ENCODE results near the gene SMIM12.

Gene SMIM12

GRCh38 chr1:34899906-34900305 is 40.4 kb upstream of the SMIM12 start:
- H3K4me3 ChIP-seq (ENCODE audit: low read depth in 1 of 5, low read length in 5 of 5), result no peak overlapping the region
- H3K36me3 ChIP-seq (ENCODE audit: control insufficient read depth in 5 of 5, insufficient read depth in 5 of 5, low read length in 5 of 5), result no peaks in the 10 kb centered on the region
- H3K27ac ChIP-seq (ENCODE audit: low read depth, low read length), result no peak overlapping the region
- peaks cover 0 to 24% (median 9%) of the 10 kb centered on the region in 5 donors for H3K27me3 ChIP-seq (ENCODE audit: control insufficient read depth in 5 of 5, insufficient read depth in 4 of 5, low read length in 5 of 5)
- H3K4me1 ChIP-seq (ENCODE audit: control insufficient read depth in 5 of 5, insufficient read depth in 5 of 5, low read length in 5 of 5), result peaks cover 0 to 6% (median 0%) of the 10 kb centered on the region in 5 donors
- H3K9me3 ChIP-seq (ENCODE audit: control insufficient read depth in 5 of 5, low read length in 5 of 5), result no peaks in the 10 kb centered on the region
- H3K9ac ChIP-seq (ENCODE audit: low read length in 5 of 5), result no peak overlapping the region

DNA sequence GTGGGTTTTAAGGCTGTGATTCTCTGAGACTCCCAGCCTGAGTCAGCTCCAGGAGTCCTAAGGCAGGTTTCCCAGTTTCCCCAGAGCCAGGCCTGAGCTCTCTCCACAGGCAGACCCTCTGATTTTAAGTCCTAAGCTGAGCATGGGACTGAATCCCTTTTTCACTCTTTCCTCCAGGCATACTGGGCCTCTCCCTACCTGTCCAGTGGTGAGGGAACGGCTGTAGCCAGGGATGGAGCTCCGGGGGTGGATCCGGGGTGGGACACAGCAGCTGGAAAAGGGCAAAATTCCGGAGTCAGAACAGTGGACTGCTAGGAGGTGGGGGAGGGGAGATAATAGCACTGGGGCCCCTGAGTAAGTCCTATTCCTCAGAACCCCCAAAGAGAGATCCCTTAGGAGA is 39.9 kb upstream of the SMIM12 start:
- no peak overlapping the region for H3K9ac ChIP-seq (ENCODE audit: low read length in 5 of 5)
- no peaks in the 10 kb centered on the region for H3K36me3 ChIP-seq (ENCODE audit: control insufficient read depth in 5 of 5, insufficient read depth in 5 of 5, low read length in 5 of 5)
- H3K9me3 ChIP-seq (ENCODE audit: control insufficient read depth in 5 of 5, low read length in 5 of 5), result no peaks in the 10 kb centered on the region
- peaks cover 0 to 24% (median 9%) of the 10 kb centered on the region in 5 donors for H3K27me3 ChIP-seq (ENCODE audit: control insufficient read depth in 5 of 5, insufficient read depth in 4 of 5, low read length in 5 of 5)
- H3K27ac ChIP-seq (ENCODE audit: low read depth, low read length), result no peak overlapping the region
- H3K4me3 ChIP-seq (ENCODE audit: low read depth in 1 of 5, low read length in 5 of 5), result no peak overlapping the region
- H3K4me1 ChIP-seq (ENCODE audit: control insufficient read depth in 5 of 5, insufficient read depth in 5 of 5, low read length in 5 of 5), result peaks cover 0 to 6% (median 0%) of the 10 kb centered on the region in 5 donors

GRCh38 chr1:34898330-34898761 is 38.8 kb upstream of the SMIM12 start:
- H3K36me3 ChIP-seq (ENCODE audit: control insufficient read depth in 5 of 5, insufficient read depth in 5 of 5, low read length in 5 of 5), result no peaks in the 10 kb centered on the region
- H3K27ac ChIP-seq (ENCODE audit: low read depth, low read length), result no peak overlapping the region
- H3K9ac ChIP-seq (ENCODE audit: low read length in 5 of 5), result no peak overlapping the region
- H3K4me3 ChIP-seq (ENCODE audit: low read depth in 1 of 5, low read length in 5 of 5), result no peak overlapping the region
- peaks cover 0 to 20% (median 9%) of the 10 kb centered on the region in 5 donors for H3K27me3 ChIP-seq (ENCODE audit: control insufficient read depth in 5 of 5, insufficient read depth in 4 of 5, low read length in 5 of 5)
- peaks cover 0 to 6% (median 0%) of the 10 kb centered on the region in 5 donors for H3K4me1 ChIP-seq (ENCODE audit: control insufficient read depth in 5 of 5, insufficient read depth in 5 of 5, low read length in 5 of 5)
- H3K9me3 ChIP-seq (ENCODE audit: control insufficient read depth in 5 of 5, low read length in 5 of 5), result no peaks in the 10 kb centered on the region

GRCh38 chr1:34896612-34897011 is 37.1 kb upstream of the SMIM12 start:
- H3K27me3 ChIP-seq (ENCODE audit: control insufficient read depth in 5 of 5, insufficient read depth in 4 of 5, low read length in 5 of 5), result peaks cover 0 to 8% (median 2%) of the 10 kb centered on the region in 5 donors
- no peak overlapping the region for H3K4me3 ChIP-seq (ENCODE audit: low read depth in 1 of 5, low read length in 5 of 5)
- H3K4me1 ChIP-seq (ENCODE audit: control insufficient read depth in 5 of 5, insufficient read depth in 5 of 5, low read length in 5 of 5), result peaks cover 0 to 6% (median 0%) of the 10 kb centered on the region in 5 donors
- no peak overlapping the region for H3K9ac ChIP-seq (ENCODE audit: low read length in 5 of 5)
- H3K27ac ChIP-seq (ENCODE audit: low read depth, low read length), result no peak overlapping the region
- peaks cover 0 to 11% (median 2%) of the 10 kb centered on the region in 5 donors for H3K9me3 ChIP-seq (ENCODE audit: control insufficient read depth in 5 of 5, low read length in 5 of 5)
- no peaks in the 10 kb centered on the region for H3K36me3 ChIP-seq (ENCODE audit: control insufficient read depth in 5 of 5, insufficient read depth in 5 of 5, low read length in 5 of 5)

DNA sequence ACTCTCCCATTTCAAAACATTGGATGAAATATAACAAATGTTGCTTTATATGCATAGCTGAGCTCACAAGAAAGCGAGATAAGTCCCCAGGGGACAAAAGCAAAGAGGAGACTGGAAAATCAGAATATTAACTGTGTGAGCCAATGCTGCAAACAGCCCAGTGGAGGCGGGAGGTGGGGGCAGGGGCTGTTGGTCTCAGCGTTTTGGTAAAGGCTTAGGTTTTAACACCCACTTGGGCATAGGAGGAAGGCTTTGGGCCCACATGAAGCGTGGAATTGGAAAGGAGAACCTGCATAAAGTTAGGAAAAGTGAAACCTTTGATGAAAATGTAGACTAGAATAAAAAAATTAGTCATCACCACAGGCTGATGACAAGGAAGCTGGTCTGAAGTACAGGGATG is 30.2 kb upstream of the SMIM12 start:
- no peak overlapping the region for H3K27ac ChIP-seq (ENCODE audit: low read depth, low read length)

GRCh38 chr1:34887593-34887992 is 28.0 kb upstream of the SMIM12 start:
- Histone ChIP-seq H3K4me3 (ENCODE audit: low read depth in 1 of 5, low read length in 5 of 5) (no peak overlapping the region), H3K9me3 (ENCODE audit: control insufficient read depth in 5 of 5, low read length in 5 of 5) (peaks cover 0 to 9% (median 2%) of the 10 kb centered on the region in 5 donors), H3K27me3 (ENCODE audit: control insufficient read depth in 5 of 5, insufficient read depth in 4 of 5, low read length in 5 of 5) (peaks cover 17 to 41% (median 23%) of the 10 kb centered on the region in 5 donors), H3K4me1 (ENCODE audit: control insufficient read depth in 5 of 5, insufficient read depth in 5 of 5, low read length in 5 of 5) (peaks cover 0 to 12% (median 6%) of the 10 kb centered on the region in 5 donors), H3K36me3 (ENCODE audit: control insufficient read depth in 5 of 5, insufficient read depth in 5 of 5, low read length in 5 of 5) (no peaks in the 10 kb centered on the region), H3K27ac (ENCODE audit: low read depth, low read length) (no peak overlapping the region), H3K9ac (ENCODE audit: low read length in 5 of 5) (no peak overlapping the region)

More for the DNA sequence above, 30.2 kb upstream of the SMIM12 start:
- H3K36me3 ChIP-seq (ENCODE audit: control insufficient read depth in 5 of 5, insufficient read depth in 5 of 5, low read length in 5 of 5), result no peaks in the 10 kb centered on the region
- peaks cover 0 to 14% (median 2%) of the 10 kb centered on the region in 5 donors for H3K9me3 ChIP-seq (ENCODE audit: control insufficient read depth in 5 of 5, low read length in 5 of 5)
- no peak overlapping the region for H3K4me3 ChIP-seq (ENCODE audit: low read depth in 1 of 5, low read length in 5 of 5)
- no peak overlapping the region for H3K9ac ChIP-seq (ENCODE audit: low read length in 5 of 5)
- H3K27me3 ChIP-seq (ENCODE audit: control insufficient read depth in 5 of 5, insufficient read depth in 4 of 5, low read length in 5 of 5), result peaks cover 12 to 25% (median 14%) of the 10 kb centered on the region in 5 donors
- H3K4me1 ChIP-seq (ENCODE audit: control insufficient read depth in 5 of 5, insufficient read depth in 5 of 5, low read length in 5 of 5), result peaks cover 0 to 12% (median 6%) of the 10 kb centered on the region in 5 donors

GRCh38 chr1:34885405-34886247 is 26.1 kb upstream of the SMIM12 start:
- H3K4me3 ChIP-seq (ENCODE audit: low read depth in 1 of 5, low read length in 5 of 5), result peak overlapping the region in 4 of 5 donors; percentile 17 to 56 (median 40)
- peaks cover 0 to 12% (median 6%) of the 10 kb centered on the region in 5 donors for H3K4me1 ChIP-seq (ENCODE audit: control insufficient read depth in 5 of 5, insufficient read depth in 5 of 5, low read length in 5 of 5)
- H3K9ac ChIP-seq (ENCODE audit: low read length in 5 of 5), result peak overlapping the region in 1 of 5 donors; percentile 15
- H3K27ac ChIP-seq (ENCODE audit: low read depth, low read length), result no peak overlapping the region
- no peaks in the 10 kb centered on the region for H3K36me3 ChIP-seq (ENCODE audit: control insufficient read depth in 5 of 5, insufficient read depth in 5 of 5, low read length in 5 of 5)
- H3K27me3 ChIP-seq (ENCODE audit: control insufficient read depth in 5 of 5, insufficient read depth in 4 of 5, low read length in 5 of 5), result peaks cover 17 to 38% (median 24%) of the 10 kb centered on the region in 5 donors
- H3K9me3 ChIP-seq (ENCODE audit: control insufficient read depth in 5 of 5, low read length in 5 of 5), result peaks cover 3 to 4% (median 4%) of the 10 kb centered on the region in 5 donors

GRCh38 chr1:34884961-34885360 is 25.4 kb upstream of the SMIM12 start:
- H3K4me1 ChIP-seq (ENCODE audit: control insufficient read depth in 5 of 5, insufficient read depth in 5 of 5, low read length in 5 of 5), result peaks cover 0 to 12% (median 6%) of the 10 kb centered on the region in 5 donors
- H3K4me3 ChIP-seq (ENCODE audit: low read depth in 1 of 5, low read length in 5 of 5), result peak overlapping the region in 1 of 5 donors; percentile 56
- H3K9ac ChIP-seq (ENCODE audit: low read length in 5 of 5), result no peak overlapping the region
- H3K9me3 ChIP-seq (ENCODE audit: control insufficient read depth in 5 of 5, low read length in 5 of 5), result peaks cover 3 to 4% (median 4%) of the 10 kb centered on the region in 5 donors
- no peak overlapping the region for H3K27ac ChIP-seq (ENCODE audit: low read depth, low read length)
- no peaks in the 10 kb centered on the region for H3K36me3 ChIP-seq (ENCODE audit: control insufficient read depth in 5 of 5, insufficient read depth in 5 of 5, low read length in 5 of 5)
- peaks cover 17 to 35% (median 24%) of the 10 kb centered on the region in 5 donors for H3K27me3 ChIP-seq (ENCODE audit: control insufficient read depth in 5 of 5, insufficient read depth in 4 of 5, low read length in 5 of 5)

DNA sequence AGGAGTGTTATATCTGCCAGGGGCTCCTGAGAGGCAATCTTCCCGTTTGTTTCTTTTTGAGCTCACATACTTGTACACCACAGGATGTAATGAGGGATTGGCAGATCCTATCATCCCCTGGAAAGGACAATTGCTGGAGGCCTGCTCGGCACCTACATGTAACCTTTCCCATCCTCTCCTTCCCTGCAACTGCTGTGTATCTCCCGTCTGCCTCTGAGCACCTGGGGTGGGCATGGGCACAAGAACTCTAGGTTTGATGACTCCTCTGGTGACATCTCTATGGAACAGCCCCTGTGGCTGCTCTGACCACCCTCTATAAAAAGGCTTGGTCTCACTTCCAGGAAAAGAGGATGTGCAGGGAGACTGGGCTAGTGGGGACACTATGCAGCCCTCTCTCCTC is 25.0 kb upstream of the SMIM12 start:
- Histone ChIP-seq H3K27me3 (ENCODE audit: control insufficient read depth in 5 of 5, insufficient read depth in 4 of 5, low read length in 5 of 5) (peaks cover 17 to 35% (median 24%) of the 10 kb centered on the region in 5 donors), H3K9me3 (ENCODE audit: control insufficient read depth in 5 of 5, low read length in 5 of 5) (peaks cover 3 to 4% (median 4%) of the 10 kb centered on the region in 5 donors), H3K4me3 (ENCODE audit: low read depth in 1 of 5, low read length in 5 of 5) (no peak overlapping the region), H3K9ac (ENCODE audit: low read length in 5 of 5) (no peak overlapping the region), H3K4me1 (ENCODE audit: control insufficient read depth in 5 of 5, insufficient read depth in 5 of 5, low read length in 5 of 5) (peaks cover 0 to 12% (median 6%) of the 10 kb centered on the region in 5 donors), H3K36me3 (ENCODE audit: control insufficient read depth in 5 of 5, insufficient read depth in 5 of 5, low read length in 5 of 5) (no peaks in the 10 kb centered on the region), H3K27ac (ENCODE audit: low read depth, low read length) (no peak overlapping the region)

DNA sequence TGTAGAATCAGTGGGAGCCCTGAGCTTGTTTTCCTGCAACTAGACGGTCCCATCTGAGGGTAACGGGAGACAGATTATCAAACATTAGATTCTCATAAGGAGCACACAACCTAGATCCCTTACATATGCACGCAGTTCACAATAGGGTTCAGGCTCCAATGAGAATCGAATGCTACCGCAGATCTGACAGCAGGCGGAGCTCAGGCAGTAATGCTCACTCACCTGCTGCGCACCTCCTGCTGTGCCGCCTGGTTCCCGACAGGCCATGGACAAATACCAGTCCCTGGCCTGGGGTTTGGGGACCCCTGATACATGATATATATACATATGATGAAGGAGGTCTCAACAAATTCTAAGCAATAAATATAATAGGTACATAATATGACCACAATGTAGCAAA is 19.7 kb upstream of the SMIM12 start:
- H3K4me3 ChIP-seq (ENCODE audit: low read depth in 1 of 5, low read length in 5 of 5), result no peak overlapping the region
- peaks cover 4 to 28% (median 9%) of the 10 kb centered on the region in 5 donors for H3K27me3 ChIP-seq (ENCODE audit: control insufficient read depth in 5 of 5, insufficient read depth in 4 of 5, low read length in 5 of 5)
- no peaks in the 10 kb centered on the region for H3K4me1 ChIP-seq (ENCODE audit: control insufficient read depth in 5 of 5, insufficient read depth in 5 of 5, low read length in 5 of 5)
- H3K9ac ChIP-seq (ENCODE audit: low read length in 5 of 5), result no peak overlapping the region
- H3K27ac ChIP-seq (ENCODE audit: low read depth, low read length), result no peak overlapping the region
- no peaks in the 10 kb centered on the region for H3K36me3 ChIP-seq (ENCODE audit: control insufficient read depth in 5 of 5, insufficient read depth in 5 of 5, low read length in 5 of 5)
- H3K9me3 ChIP-seq (ENCODE audit: control insufficient read depth in 5 of 5, low read length in 5 of 5), result peaks cover 3 to 4% (median 4%) of the 10 kb centered on the region in 5 donors

Measured in subcutaneous abdominal adipose tissue (tissue), 5 donors.